Breast epithelium (tissue), 3 donors: ENCODE results near the gene PPL.

ENCODE experiments used
- CTCF ChIP-seq, 3 donors: fragments of 450-650 bp; IDR thresholded peaks; one replicate each; pipeline ENCODE4 v1.5.1; 2016 to 2017; ENCODE audit warnings: antibody characterized with exemption in 3 of 3, mild to moderate bottlenecking in 3 of 3, moderate library complexity in 3 of 3
- POLR2A ChIP-seq: fragments of 450-650 bp; IDR thresholded peaks from one replicate; pipeline ENCODE4 v1.6.1; 2016; ENCODE audit warnings: antibody characterized with exemption, mild to moderate bottlenecking, moderate library complexity
- POLR2AphosphoS5 ChIP-seq, 3 donors: sonication (generic); formaldehyde crosslinking; IDR thresholded peaks; one replicate each; pipeline ENCODE4 v1.6.1; 2017; ENCODE audit warnings: antibody characterized with exemption in 3 of 3

DNA sequence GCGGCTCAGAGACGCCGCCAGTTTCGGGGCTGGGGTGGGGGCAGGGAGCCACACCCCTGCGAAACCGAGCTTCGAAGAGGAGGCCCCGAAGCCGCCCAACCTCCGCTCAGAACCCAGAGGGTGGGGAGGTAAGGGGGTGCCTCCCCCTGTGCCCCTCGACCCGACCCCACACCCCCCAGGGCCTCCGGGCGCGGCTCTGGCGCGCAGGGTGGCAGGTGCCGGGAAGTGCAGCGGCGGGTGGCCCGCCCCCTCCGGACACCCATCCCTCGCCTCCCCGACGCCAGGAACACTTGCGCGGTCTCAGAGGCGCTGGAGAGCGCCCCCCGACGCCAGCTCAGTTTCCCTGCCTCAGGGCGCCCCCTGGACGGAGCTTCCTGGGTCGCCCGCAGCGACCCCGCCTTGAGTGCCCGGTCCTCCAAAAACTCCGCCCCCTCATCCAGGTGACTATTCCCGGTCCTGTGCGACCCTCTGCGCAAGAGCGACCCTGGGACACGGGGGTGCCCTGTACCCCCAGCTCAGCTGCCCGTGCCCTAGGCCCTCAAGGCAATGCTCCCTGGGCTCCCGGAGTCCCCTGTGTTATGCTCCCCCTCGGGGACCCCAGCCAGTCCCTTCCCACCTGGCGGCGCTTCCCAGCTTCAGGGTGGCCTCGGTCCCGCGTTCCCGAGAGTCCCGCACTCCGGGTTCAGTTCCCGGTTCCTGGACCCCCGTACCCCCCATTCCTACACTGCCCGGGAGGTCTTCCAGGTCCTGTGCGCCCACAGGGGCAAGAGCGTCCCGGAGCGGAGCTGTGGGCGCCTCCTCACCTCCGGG, 562 bp downstream of the PPL start:
- TF ChIP-seq POLR2AphosphoS5 (IDR thresholded peaks at IDR 0.05) (peak in 1 of 3 donors; percentile 27), CTCF (IDR thresholded peaks at IDR 0.05) (peak; percentile 25 to 48 (median 45)), POLR2A (no peak)
